Loucy (cell line): ENCODE data around the gene STAT5A.

ENCODE experiments used
- H2AFZ ChIP-seq: fragments of 200-600 bp; sonication (generic); 2 replicates; pipeline ENCODE4 v1.6.0; 2016; ENCODE audit warnings: antibody characterized with exemption, mild to moderate bottlenecking, low read length, moderate library complexity
- H3F3A ChIP-seq: fragments of 200-600 bp; 2 replicates; pipeline ENCODE4 v1.6.0; 2016; ENCODE audit warnings: antibody characterized with exemption, low read depth, mild to moderate bottlenecking
- H3K27me3 ChIP-seq: fragments of 200-600 bp; sonication (generic); 2 replicates; pipeline ENCODE4 v1.6.1; 2014; ENCODE audit warnings: low read length, mild to moderate bottlenecking; ENCODE audit not compliant: insufficient read depth, poor library complexity, severe bottlenecking
- H3K36me3 ChIP-seq: fragments of 200-600 bp; sonication (generic); 2 replicates; pipeline ENCODE4 v1.6.1; 2016; ENCODE audit warnings: low read length; ENCODE audit not compliant: insufficient read depth
- H3K4me1 ChIP-seq: fragments of 200-600 bp; sonication (generic); 2 replicates; pipeline ENCODE4 v1.5.1; 2014; ENCODE audit warnings: low read length, mild to moderate bottlenecking; ENCODE audit not compliant: insufficient read depth, poor library complexity, severe bottlenecking
- H3K4me2 ChIP-seq: fragments of 200-600 bp; sonication (generic); 2 replicates; pipeline ENCODE4 v1.6.0; 2014; ENCODE audit warnings: antibody characterized with exemption, low read length, low read depth, mild to moderate bottlenecking; ENCODE audit not compliant: poor library complexity, severe bottlenecking
- H3K4me3 ChIP-seq: fragments of 200-600 bp; sonication (generic); 2 replicates; pipeline ENCODE4 v1.5.1; 2014; ENCODE audit warnings: low read length, mild to moderate bottlenecking, mixed read lengths; ENCODE audit not compliant: poor library complexity, severe bottlenecking
- H3K79me2 ChIP-seq: fragments of 200-600 bp; sonication (generic); 2 replicates; pipeline ENCODE4 v1.6.1; 2014; ENCODE audit warnings: low read length; ENCODE audit not compliant: insufficient read depth
- H3K9ac ChIP-seq: fragments of 200-600 bp; sonication (generic); 2 replicates; pipeline ENCODE4 v1.6.0; 2014; ENCODE audit warnings: mild to moderate bottlenecking, low read depth, low read length, moderate library complexity; ENCODE audit not compliant: poor library complexity, severe bottlenecking
- H3K9me2 ChIP-seq: fragments of 200-600 bp; sonication (generic); replicated peaks from 2 replicates; pipeline ENCODE4 v1.6.1; 2016; ENCODE audit warnings: low read depth, low read length, mixed read lengths
- H3K9me3 ChIP-seq: fragments of 200-600 bp; sonication (generic); 2 replicates; pipeline ENCODE4 v1.6.1; 2014; ENCODE audit warnings: mild to moderate bottlenecking, antibody characterized with exemption, low read length, low read depth; ENCODE audit not compliant: insufficient read depth
- H4K20me1 ChIP-seq: fragments of 200-600 bp; sonication (generic); 2 replicates; pipeline ENCODE4 v1.6.0; 2014; ENCODE audit warnings: antibody characterized with exemption, low read length, mild to moderate bottlenecking; ENCODE audit not compliant: insufficient read depth, poor library complexity, severe bottlenecking
- EZH2phosphoT487 ChIP-seq: fragments of 200-600 bp; IDR thresholded peaks from 2 replicates; pipeline ENCODE4 v1.6.1; 2018; ENCODE audit warnings: antibody characterized with exemption, mild to moderate bottlenecking, moderate library complexity, borderline replicate concordance
- TF ChIP-seq, protein P1 (sequence below): fragments of 200-600 bp; sonication (generic); conservative IDR thresholded peaks from 2 replicates; pipeline ENCODE4 v1.5.1; 2014; ENCODE audit warnings: mild to moderate bottlenecking, antibody characterized with exemption, low read length

The STAT5A gene

GRCh38 chr17:42266462-42266861 lies 21.8 kb upstream of the STAT5A start:
- Histone ChIP-seq H2AFZ (no peak overlapping the region), H3K9ac (no peak overlapping the region), H3K4me3 (no peak overlapping the region), H3K9me2 (no peaks in the 10 kb centered on the region), H3F3A (no peaks in the 10 kb centered on the region), H4K20me1 (peaks cover 66% of the 10 kb centered on the region), H3K27me3 (no peaks in the 10 kb centered on the region), H3K79me2 (peaks cover 85% of the 10 kb centered on the region), H3K9me3 (no peaks in the 10 kb centered on the region), H3K4me1 (peaks cover 36% of the 10 kb centered on the region), H3K4me2 (peak overlapping the region; percentile 35), H3K36me3 (no peaks in the 10 kb centered on the region)
- TF ChIP-seq, protein P1, sequence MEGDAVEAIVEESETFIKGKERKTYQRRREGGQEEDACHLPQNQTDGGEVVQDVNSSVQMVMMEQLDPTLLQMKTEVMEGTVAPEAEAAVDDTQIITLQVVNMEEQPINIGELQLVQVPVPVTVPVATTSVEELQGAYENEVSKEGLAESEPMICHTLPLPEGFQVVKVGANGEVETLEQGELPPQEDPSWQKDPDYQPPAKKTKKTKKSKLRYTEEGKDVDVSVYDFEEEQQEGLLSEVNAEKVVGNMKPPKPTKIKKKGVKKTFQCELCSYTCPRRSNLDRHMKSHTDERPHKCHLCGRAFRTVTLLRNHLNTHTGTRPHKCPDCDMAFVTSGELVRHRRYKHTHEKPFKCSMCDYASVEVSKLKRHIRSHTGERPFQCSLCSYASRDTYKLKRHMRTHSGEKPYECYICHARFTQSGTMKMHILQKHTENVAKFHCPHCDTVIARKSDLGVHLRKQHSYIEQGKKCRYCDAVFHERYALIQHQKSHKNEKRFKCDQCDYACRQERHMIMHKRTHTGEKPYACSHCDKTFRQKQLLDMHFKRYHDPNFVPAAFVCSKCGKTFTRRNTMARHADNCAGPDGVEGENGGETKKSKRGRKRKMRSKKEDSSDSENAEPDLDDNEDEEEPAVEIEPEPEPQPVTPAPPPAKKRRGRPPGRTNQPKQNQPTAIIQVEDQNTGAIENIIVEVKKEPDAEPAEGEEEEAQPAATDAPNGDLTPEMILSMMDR = no peak
- TF ChIP-seq EZH2phosphoT487 = no peak

GRCh38 chr17:42266918-42267766 lies 21.2 kb upstream of the STAT5A start:
- Histone ChIP-seq H3K27me3 (no peaks in the 10 kb centered on the region), H4K20me1 (peaks cover 67% of the 10 kb centered on the region), H2AFZ (no peak overlapping the region), H3F3A (no peaks in the 10 kb centered on the region), H3K79me2 (peaks cover 85% of the 10 kb centered on the region), H3K4me1 (peaks cover 43% of the 10 kb centered on the region), H3K9ac (no peak overlapping the region), H3K9me2 (no peaks in the 10 kb centered on the region), H3K36me3 (no peaks in the 10 kb centered on the region), H3K4me2 (peak overlapping the region; percentile 35), H3K9me3 (no peaks in the 10 kb centered on the region), H3K4me3 (no peak overlapping the region)
- no peak for TF ChIP-seq EZH2phosphoT487
- TF ChIP-seq, protein P1 = no peak

GRCh38 chr17:42268236-42268635 lies 20.1 kb upstream of the STAT5A start:
- H3K79me2 ChIP-seq = peaks cover 90% of the 10 kb centered on the region

More at GRCh38 chr17:42268236-42268635, 20.1 kb upstream of the STAT5A start:
- Histone ChIP-seq H4K20me1 (peaks cover 71% of the 10 kb centered on the region), H3F3A (no peaks in the 10 kb centered on the region), H3K27me3 (no peaks in the 10 kb centered on the region), H3K4me1 (peaks cover 54% of the 10 kb centered on the region), H3K4me2 (peak overlapping the region; percentile 94), H3K36me3 (no peaks in the 10 kb centered on the region), H3K9ac (peak overlapping the region; percentile 7), H3K9me2 (no peaks in the 10 kb centered on the region), H2AFZ (no peak overlapping the region), H3K4me3 (peak overlapping the region; percentile 26), H3K9me3 (no peaks in the 10 kb centered on the region)
- TF ChIP-seq EZH2phosphoT487 = no peak
- TF ChIP-seq, protein P1 = no peak
